ENCODE results near the gene RNF34.

The RNF34 gene

DNA sequence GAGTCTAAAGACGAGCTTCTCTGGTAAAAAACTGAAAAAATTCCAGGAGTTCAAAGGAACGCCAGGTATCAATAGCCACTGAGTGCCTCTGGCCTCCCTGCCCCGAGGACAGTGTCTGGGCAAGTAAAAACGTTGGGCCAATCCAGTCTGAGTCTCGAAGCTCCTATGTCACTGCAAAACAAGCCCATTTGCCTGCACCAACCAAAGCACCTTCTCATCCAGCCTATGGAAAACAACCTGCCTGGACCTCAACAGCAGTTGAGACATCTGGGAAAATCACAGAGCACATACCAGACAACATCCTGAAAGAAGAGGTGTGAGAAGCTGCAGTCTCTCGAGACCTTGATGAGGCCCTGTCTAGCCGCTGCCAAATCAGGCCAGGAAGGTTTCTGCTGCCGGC is 56.6 kb downstream of the RNF34 start:
- in situ Hi-C loops (cut with MboI; ENCODE audit: low sequenced_read_pairs): no loop called here

DNA sequence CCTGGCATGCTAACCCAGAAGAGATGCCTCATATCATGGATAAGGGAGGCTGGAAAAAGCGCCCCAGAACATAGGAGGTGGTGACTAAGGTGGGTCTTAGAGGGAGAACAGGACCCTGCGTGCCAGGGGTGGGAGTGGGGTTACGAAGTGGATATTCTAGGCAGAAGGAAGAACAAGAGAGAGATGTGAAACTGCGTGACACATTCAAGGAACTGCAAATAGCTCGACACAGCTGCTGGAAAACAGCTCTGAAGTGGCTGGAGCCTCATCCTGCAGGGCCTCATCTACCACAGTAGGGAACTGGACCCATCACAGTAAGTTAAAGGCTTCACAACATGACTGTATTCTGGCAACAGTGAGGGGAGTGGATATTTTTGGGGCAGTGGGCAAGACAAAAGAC is 61.1 kb downstream of the RNF34 start:
- in situ Hi-C loops (cut with MboI; ENCODE audit: low sequenced_read_pairs): no loop called here

DNA sequence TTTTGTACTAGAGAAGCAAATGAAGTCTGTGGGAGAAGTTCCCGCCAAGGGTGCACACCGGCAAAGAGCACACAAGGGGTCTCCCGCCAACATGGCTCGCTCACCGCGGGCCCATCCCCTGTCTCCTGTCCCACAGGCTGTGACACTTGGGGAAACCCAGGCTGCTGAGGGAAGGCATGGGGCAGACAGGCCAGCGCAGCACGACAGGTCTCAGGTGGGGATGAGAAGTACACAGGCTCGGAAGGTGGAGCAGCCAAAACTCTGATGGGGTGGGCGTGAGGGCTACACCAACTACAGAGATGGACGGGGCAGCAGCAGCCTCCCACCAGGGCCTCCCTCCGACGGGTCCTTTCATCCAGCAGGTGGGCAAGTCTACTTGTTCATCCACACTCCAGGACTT is 64.4 kb downstream of the RNF34 start:
- in situ Hi-C loops (cut with MboI; ENCODE audit: low sequenced_read_pairs): no loop called here

GRCh38 chr12:121465921-121466793 is 66.2 kb downstream of the RNF34 start:
- in situ Hi-C loops (cut with MboI; ENCODE audit: low sequenced_read_pairs): no loop called here

DNA sequence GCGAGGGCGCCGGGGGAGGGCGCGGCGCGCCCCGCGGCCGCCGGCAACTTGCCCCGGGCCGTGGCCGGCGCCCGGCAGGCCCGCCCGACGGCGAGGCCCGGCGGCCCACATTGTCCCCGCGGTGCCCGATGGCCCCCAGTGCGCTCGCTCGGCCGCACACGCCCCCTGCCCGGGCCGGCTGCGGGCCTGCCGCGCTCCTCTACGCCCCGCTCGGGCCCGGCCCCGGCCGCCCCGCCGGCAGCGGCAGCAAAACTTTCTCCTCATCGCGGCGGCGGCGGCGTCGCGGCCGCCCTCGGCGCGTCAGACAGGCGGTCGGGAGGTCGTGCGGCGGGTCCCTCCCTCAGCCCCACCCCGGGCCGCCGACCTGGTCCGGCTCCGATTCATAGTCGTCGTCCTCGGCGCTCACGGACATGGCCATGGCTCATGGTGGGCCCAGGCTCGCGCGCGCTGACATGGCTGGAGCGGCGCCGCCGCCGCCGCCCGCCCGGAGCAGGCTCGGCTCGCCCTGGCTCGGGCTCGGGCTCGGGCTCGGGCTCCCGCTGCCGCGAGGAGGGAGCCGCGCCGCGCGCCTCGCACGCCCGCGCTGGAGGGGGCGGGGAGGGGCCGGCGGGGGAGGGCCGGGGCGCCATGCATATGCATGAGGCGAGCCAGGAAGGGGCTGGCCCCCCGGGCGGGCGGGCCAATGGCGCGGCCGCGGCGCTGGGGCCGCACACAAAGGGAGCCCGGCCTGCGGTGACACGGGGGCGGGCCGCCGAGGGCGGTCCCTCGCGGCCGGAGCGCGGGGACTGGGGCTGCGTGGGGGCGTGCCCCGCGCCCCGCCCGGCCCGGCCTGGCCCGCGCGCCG is 67.1 kb downstream of the RNF34 start:
- in situ Hi-C loops (cut with MboI; ENCODE audit: low sequenced_read_pairs): no loop called here

DNA sequence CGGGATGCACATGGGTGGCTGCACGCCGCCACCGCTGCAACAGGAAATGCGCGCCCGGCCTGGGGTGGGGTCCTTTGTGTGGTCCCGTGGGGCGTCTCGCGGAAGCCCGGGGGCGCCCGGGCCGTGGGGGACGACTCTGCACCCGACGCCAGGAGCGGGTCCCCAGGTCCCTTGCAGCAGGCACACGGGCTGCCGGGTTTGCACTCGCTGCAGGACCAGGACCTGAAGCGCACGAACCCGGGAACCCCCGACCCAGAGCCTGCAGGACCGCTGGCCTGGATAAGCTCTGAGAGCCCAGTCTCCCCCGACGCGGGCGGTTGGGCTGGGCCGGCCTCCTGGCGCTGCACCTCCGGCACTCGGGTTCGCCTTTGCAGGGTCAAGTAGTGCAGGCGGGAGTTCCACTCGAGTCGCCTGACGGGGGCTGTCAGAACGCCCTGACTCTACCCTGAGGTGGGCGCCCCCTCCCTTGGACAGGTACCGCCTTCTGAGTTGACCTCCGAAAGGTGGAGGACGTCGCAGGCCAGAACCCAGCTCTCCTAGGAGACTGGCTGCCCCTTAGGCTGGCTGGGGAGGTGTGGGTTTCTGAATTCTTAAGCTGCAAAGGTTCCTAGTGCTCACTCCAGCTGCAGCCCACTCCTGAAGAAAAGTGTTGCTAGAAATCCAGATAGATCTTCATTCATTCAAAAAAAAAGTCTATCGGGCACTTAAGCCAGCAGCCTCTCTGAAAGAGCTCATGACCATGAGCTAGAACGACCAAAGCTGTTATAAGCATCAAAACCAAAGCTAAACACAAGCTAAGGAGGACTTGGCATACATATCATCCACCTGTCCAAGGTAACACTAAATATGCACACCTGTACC is 68.0 kb downstream of the RNF34 start:
- in situ Hi-C loops (cut with MboI; ENCODE audit: low sequenced_read_pairs): no loop called here

DNA sequence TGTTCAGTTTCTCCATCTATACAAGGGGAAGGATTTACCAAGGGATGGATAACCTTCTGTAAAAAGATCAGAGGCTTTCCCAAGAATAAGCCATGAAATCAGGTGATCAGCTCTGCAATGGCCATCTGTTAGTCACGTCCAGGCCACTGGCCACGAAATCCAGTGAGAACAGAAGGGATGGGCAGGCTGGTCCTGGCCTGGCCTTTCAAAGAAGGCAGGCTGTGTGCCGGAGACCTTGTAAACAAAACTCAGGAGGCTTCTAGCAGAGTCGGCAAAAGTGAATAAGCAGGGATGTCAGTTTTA is 68.5 kb downstream of the RNF34 start:
- in situ Hi-C loops (cut with MboI; ENCODE audit: low sequenced_read_pairs): no loop called here

GRCh38 chr12:121470751-121471150 is 70.8 kb downstream of the RNF34 start:
- in situ Hi-C loops (cut with MboI; ENCODE audit: low sequenced_read_pairs): no loop called here

DNA sequence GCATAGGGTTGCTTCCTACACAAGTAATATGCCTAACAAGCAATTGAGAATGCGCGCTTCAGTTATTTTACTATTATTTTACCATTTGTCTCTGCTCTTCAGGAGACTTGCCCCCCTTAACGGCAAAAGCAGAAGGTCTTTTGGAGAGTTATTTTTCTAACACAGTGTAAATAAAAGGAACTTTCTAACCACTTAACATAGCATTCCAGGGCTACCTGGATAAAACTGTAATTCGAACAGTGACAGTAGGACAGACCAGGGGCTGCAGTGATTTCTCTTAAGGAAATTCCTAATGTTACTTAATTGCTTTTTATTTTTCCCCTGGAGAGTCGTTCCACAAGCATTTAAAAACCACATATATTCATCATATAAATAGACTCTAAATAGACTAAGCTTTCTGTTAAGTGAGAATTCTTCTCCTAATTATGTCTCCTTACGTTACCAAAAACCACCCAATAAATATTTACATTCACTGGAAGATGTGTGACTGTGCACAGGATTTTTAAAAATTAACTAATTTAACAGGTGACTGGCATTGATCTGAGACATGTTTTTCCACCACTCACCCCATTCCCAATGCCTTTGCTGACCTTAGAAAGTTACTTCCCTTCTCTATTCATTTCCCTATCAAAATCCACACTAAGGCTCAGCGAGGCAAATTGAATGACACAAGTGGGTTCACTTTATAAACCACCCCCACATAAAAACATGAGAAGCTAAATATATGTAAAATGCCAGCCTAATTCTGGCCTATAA is 72.4 kb downstream of the RNF34 start:
- in situ Hi-C loops (cut with MboI; ENCODE audit: low sequenced_read_pairs): no loop called here

Data from HL-60/S4 (cell line).